Osteoblast (primary cell): ENCODE measurements around the gene HELB. TPM values are rescaled to one million over a fixed set of nuclear protein-coding genes. Genes with fewer than 3 reads are reported as not detected.
"Not testable (repeated sequence)": the region's sequence is repeated elsewhere in the genome, so short reads cannot be mapped to it uniquely, and the experiment has no call there.

Experiments used
- DNase-seq: peaks from one replicate; pipeline ENCODE4 v3.0.0; 2011; ENCODE audit warnings: low spot score, mixed read lengths; ENCODE audit not compliant: insufficient read length; ENCODE audit errors: missing footprints
- H2AFZ ChIP-seq: 2 replicates; pipeline ENCODE4 v1.6.0; 2011; ENCODE audit warnings: mild to moderate bottlenecking, low read length
- H3K27ac ChIP-seq: 2 replicates; pipeline ENCODE4 v1.5.1; 2011; ENCODE audit warnings: mild to moderate bottlenecking, low read depth, low read length, moderate library complexity
- H3K27me3 ChIP-seq: 2 replicates; pipeline ENCODE4 v1.6.0; 2012; ENCODE audit warnings: mild to moderate bottlenecking, control low read depth, inconsistent platforms, low read length, moderate library complexity; ENCODE audit not compliant: insufficient read depth
- H3K36me3 ChIP-seq: 2 replicates; pipeline ENCODE4 v1.5.1; 2011; ENCODE audit warnings: mild to moderate bottlenecking, low read length, control low read depth, moderate library complexity; ENCODE audit not compliant: insufficient read depth
- H3K4me1 ChIP-seq: 2 replicates; pipeline ENCODE4 v1.5.1; 2011; ENCODE audit warnings: mild to moderate bottlenecking, low read length, control low read depth, moderate library complexity; ENCODE audit not compliant: insufficient read depth
- H3K4me2 ChIP-seq: 2 replicates; pipeline ENCODE4 v1.6.0; 2011; ENCODE audit warnings: mild to moderate bottlenecking, low read length; ENCODE audit not compliant: insufficient read depth
- H3K4me3 ChIP-seq: fragments of 200-600 bp; sonication (generic); 3 replicates; pipeline ENCODE4 v1.5.1; 2012; ENCODE audit warnings: mild to moderate bottlenecking, low read length, inconsistent platforms; ENCODE audit not compliant: insufficient read depth
- H3K79me2 ChIP-seq: 2 replicates; pipeline ENCODE4 v1.6.0; 2012; ENCODE audit warnings: mild to moderate bottlenecking, low read length, control low read depth, inconsistent platforms; ENCODE audit not compliant: insufficient read depth
- H3K9me3 ChIP-seq: 2 replicates; pipeline ENCODE4 v1.5.1; 2011; ENCODE audit warnings: low read depth, low read length, control low read depth
- H4K20me1 ChIP-seq: 2 replicates; pipeline ENCODE4 v1.6.0; 2012; ENCODE audit warnings: mild to moderate bottlenecking, low read length, control low read depth; ENCODE audit not compliant: insufficient read depth
- CTCF ChIP-seq: IDR thresholded peaks from 2 replicates; pipeline ENCODE4 v1.5.1; 2011; ENCODE audit warnings: mild to moderate bottlenecking, low read depth, low read length, moderate library complexity; ENCODE audit errors: extremely low read depth
- total RNA-seq: library from RNA; depleted of rRNA; stranded (reverse); fragments of >200 nt; gene quantifications from 2 replicates; pipeline ENCODE4 v1.2.3, GENCODE V29; 2012

Gene HELB
- total RNA-seq, 1 donor: 2.2 TPM

- Histone ChIP-seq H4K20me1 (no peaks in the 10 kb centered on the region), H3K36me3 (no peaks in the 10 kb centered on the region), H3K79me2 (no peaks in the 10 kb centered on the region), H3K4me3 (no peak overlapping the region), H3K4me1 (no peaks in the 10 kb centered on the region), H3K9me3 (no peaks in the 10 kb centered on the region), H3K27me3 (peaks cover 5% of the 10 kb centered on the region), H3K27ac (no peak overlapping the region), H2AFZ (no peak overlapping the region), H3K4me2 (no peak overlapping the region)
- DNase-seq: no peak
- TF ChIP-seq CTCF: no peak
These were observed 5.2 kb upstream of the HELB start for GRCh38 chr12:66297080-66297479.

GRCh38 chr12:66297923-66298322, 4.4 kb upstream of the HELB start:
- Histone ChIP-seq H3K4me1 (no peaks in the 10 kb centered on the region), H3K9me3 (no peaks in the 10 kb centered on the region), H4K20me1 (no peaks in the 10 kb centered on the region), H2AFZ (no peak overlapping the region), H3K27ac (no peak overlapping the region), H3K79me2 (no peaks in the 10 kb centered on the region), H3K36me3 (no peaks in the 10 kb centered on the region), H3K4me2 (no peak overlapping the region), H3K4me3 (no peak overlapping the region), H3K27me3 (peaks cover 5% of the 10 kb centered on the region)
- TF ChIP-seq CTCF: no peak
- no peak for DNase-seq

GRCh38 chr12:66302827-66303169, 505 bp downstream of the HELB start:
- Histone ChIP-seq H2AFZ (peak overlapping the region; percentile 100), H4K20me1 (no peaks in the 10 kb centered on the region), H3K4me2 (peak overlapping the region; percentile 94), H3K27ac (peak overlapping the region; percentile 73), H3K36me3 (no peaks in the 10 kb centered on the region), H3K9me3 (no peaks in the 10 kb centered on the region), H3K4me3 (peak overlapping the region; percentile 84), H3K4me1 (peaks cover 9% of the 10 kb centered on the region), H3K27me3 (peaks cover 3% of the 10 kb centered on the region), H3K79me2 (no peaks in the 10 kb centered on the region)
- TF ChIP-seq CTCF: no peak
- DNase-seq: peak; percentile 48

GRCh38 chr12:66303316-66303804, 1.1 kb downstream of the HELB start:
- H3K79me2 ChIP-seq, H3K36me3 ChIP-seq, H3K27ac ChIP-seq, H3K4me1 ChIP-seq, H2AFZ ChIP-seq, DNase-seq, H3K9me3 ChIP-seq, H3K27me3 ChIP-seq, H4K20me1 ChIP-seq: not testable (repeated sequence)
- H3K4me2 ChIP-seq: peak overlapping the region; percentile 94
- peak overlapping the region; percentile 84 for H3K4me3 ChIP-seq
